Prostate gland (tissue), 2 donors: ENCODE data around the gene CLEC4D. TPM values are rescaled to one million over a fixed set of nuclear protein-coding genes. Genes with fewer than 3 reads are reported as not detected.

Experiments
- DNase-seq: peaks from one replicate; pipeline ENCODE4 v3.0.0-alpha.2; 2019; ENCODE audit warnings: low spot score
- H3K27ac ChIP-seq, 2 donors: fragments of 200-600 bp; sonication (generic); 2 replicates each; pipeline ENCODE4 v1.5.1; 2017 to 2019
- H3K27me3 ChIP-seq: fragments of 200-600 bp; sonication (generic); replicated peaks from 2 replicates; pipeline ENCODE4 v1.5.1; 2019; ENCODE audit not compliant: insufficient read depth
- H3K36me3 ChIP-seq, 2 donors: fragments of 200-600 bp; sonication (generic); 1 replicate in 1 of 2; 2 replicates in 1 of 2; pipeline versions ENCODE4 v1.5.1 to v1.8.1; 2017 to 2019
- H3K4me1 ChIP-seq: fragments of 200-600 bp; sonication (generic); replicated peaks from 2 replicates; pipeline ENCODE4 v1.5.1; 2019
- H3K4me3 ChIP-seq, 2 donors: fragments of 200-600 bp; sonication (generic); 2 replicates each; pipeline ENCODE4 v1.5.1; 2017 to 2019
- H3K9me3 ChIP-seq: fragments of 200-600 bp; sonication (generic); 2 replicates; pipeline ENCODE4 v1.5.1; 2017
- CTCF ChIP-seq, 4 experiments: fragments of 200-600 bp in 2 of 4; fragments of 450-650 bp in 2 of 4; sonication (generic) in 2 of 4; IDR thresholded peaks; 1 replicate in 3 of 4; 2 replicates in 1 of 4; pipeline ENCODE4 v1.5.1; 2016 to 2019; ENCODE audit warnings: antibody characterized with exemption in 4 of 4, mild to moderate bottlenecking in 2 of 4, moderate library complexity in 2 of 4
- POLR2A ChIP-seq: fragments of 450-650 bp; IDR thresholded peaks from one replicate; pipeline ENCODE4 v1.6.1; 2016; ENCODE audit warnings: antibody characterized with exemption, mild to moderate bottlenecking
- POLR2AphosphoS5 ChIP-seq: sonication (generic); formaldehyde crosslinking; IDR thresholded peaks from one replicate; pipeline ENCODE4 v1.6.1; 2017; ENCODE audit warnings: antibody characterized with exemption
- WGBS: methylation state at CpG from one replicate; pipeline ENCODE4 v1.1.5; 2018; 5-methylcytosine and 5-hydroxymethylcytosine counted together
- intact Hi-C: fragments of 100-400 bp; cut with DNase I; formaldehyde crosslinking; loops from one replicate; pipeline ENCODE4 v1.14.2; 2022
- total RNA-seq, 2 donors: library from RNA; depleted of rRNA; stranded (reverse); fragments of >200 nt; gene quantifications; one replicate each; pipeline ENCODE4 v1.1.0, GENCODE V29; 2016

CLEC4D gene
- total RNA-seq, 2 donors from 2014 or later: 1.5 TPM; not detected in 1

- Histone ChIP-seq H3K4me1 (no peaks in the 10 kb centered on the region), H3K27ac (no peak overlapping the region), H3K27me3 (no peaks in the 10 kb centered on the region), H3K36me3 (no peaks in the 10 kb centered on the region), H3K9me3 (no peaks in the 10 kb centered on the region), H3K4me3 (no peak overlapping the region)
- TF ChIP-seq CTCF (IDR thresholded peaks at IDR 0.05): no peak
- TF ChIP-seq POLR2AphosphoS5: no peak
- no peak for TF ChIP-seq POLR2A
- no peak for DNase-seq
- intact Hi-C loops: no loop called here
- WGBS: 35% methylated on average over 4 of the region's 4 CpGs
These were observed 13.7 kb upstream of the CLEC4D start for GRCh38 chr12:8499616-8500015.

- DNase-seq: no peak
- Histone ChIP-seq H3K4me3 (no peak overlapping the region), H3K9me3 (no peaks in the 10 kb centered on the region), H3K4me1 (no peaks in the 10 kb centered on the region), H3K36me3 (no peaks in the 10 kb centered on the region), H3K27ac (no peak overlapping the region), H3K27me3 (no peaks in the 10 kb centered on the region)
- 59% methylated on average over 3 of the region's 3 CpGs for WGBS
- intact Hi-C loops: no loop called here
- TF ChIP-seq POLR2AphosphoS5: no peak
- no peak for TF ChIP-seq CTCF (IDR thresholded peaks at IDR 0.05)
- TF ChIP-seq POLR2A: no peak
These were observed 11.6 kb upstream of the CLEC4D start for GRCh38 chr12:8501720-8502119.

GRCh38 chr12:8504351-8504750 is 9.0 kb upstream of the CLEC4D start:
- DNase-seq: no peak
- WGBS: 95% methylated on average over 1 of the region's 1 CpG
- no peak overlapping the region for H3K27ac ChIP-seq
- intact Hi-C loops: no loop called here
- H3K4me1 ChIP-seq: no peaks in the 10 kb centered on the region
- H3K4me3 ChIP-seq: no peak overlapping the region
- no peaks in the 10 kb centered on the region for H3K27me3 ChIP-seq
- TF ChIP-seq POLR2AphosphoS5 (no peak), POLR2A (no peak), CTCF (IDR thresholded peaks at IDR 0.05) (no peak)
- no peaks in the 10 kb centered on the region for H3K9me3 ChIP-seq
- no peaks in the 10 kb centered on the region for H3K36me3 ChIP-seq

- intact Hi-C loops: no loop called here
- no peaks in the 10 kb centered on the region for H3K9me3 ChIP-seq
- 74% methylated on average over 3 of the region's 3 CpGs for WGBS
These were observed 5.7 kb upstream of the CLEC4D start for GRCh38 chr12:8507596-8507995.

More at GRCh38 chr12:8507596-8507995, 5.7 kb upstream of the CLEC4D start:
- no peak overlapping the region for H3K27ac ChIP-seq
- no peaks in the 10 kb centered on the region for H3K27me3 ChIP-seq
- TF ChIP-seq POLR2AphosphoS5 (no peak), POLR2A (no peak), CTCF (IDR thresholded peaks at IDR 0.05) (no peak)
- no peaks in the 10 kb centered on the region for H3K4me1 ChIP-seq
- H3K36me3 ChIP-seq: no peaks in the 10 kb centered on the region
- DNase-seq: no peak
- no peak overlapping the region for H3K4me3 ChIP-seq
